Activated CD4-positive, alpha-beta T cell treated with anti-CD3 and anti-CD28 coated beads, Interleukin-10, Interleukin-2, amounts not matched to agents 100 ng/mL and 50 ng/mL, durations not matched to agents 16 hours and 8 hours (primary cell): ENCODE data around the gene IGSF21.

ENCODE experiments used
- DNase-seq: peaks from one replicate; pipeline ENCODE4 v3.0.0-alpha.2; 2020

Gene IGSF21

DNA sequence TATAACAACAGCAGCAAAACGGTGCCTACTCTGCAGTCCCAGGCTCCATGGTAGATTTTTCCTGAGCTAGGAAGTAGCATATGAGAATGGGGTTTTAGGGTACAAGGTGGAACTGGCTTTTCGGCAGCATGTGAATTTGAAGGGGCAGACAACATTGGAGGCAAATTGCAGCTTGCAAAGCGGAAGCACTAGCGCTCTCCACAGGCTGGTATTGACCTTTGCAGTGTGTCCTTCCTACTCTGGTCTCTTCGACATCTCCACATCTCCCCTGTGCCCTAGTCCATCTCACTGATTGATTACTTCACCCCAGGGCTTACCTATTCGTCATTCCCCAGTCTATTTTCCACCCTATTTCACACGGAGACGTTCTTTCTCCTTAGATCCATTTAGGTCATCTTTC, 13.0 kb downstream of the IGSF21 start:
- no peak for DNase-seq

DNA sequence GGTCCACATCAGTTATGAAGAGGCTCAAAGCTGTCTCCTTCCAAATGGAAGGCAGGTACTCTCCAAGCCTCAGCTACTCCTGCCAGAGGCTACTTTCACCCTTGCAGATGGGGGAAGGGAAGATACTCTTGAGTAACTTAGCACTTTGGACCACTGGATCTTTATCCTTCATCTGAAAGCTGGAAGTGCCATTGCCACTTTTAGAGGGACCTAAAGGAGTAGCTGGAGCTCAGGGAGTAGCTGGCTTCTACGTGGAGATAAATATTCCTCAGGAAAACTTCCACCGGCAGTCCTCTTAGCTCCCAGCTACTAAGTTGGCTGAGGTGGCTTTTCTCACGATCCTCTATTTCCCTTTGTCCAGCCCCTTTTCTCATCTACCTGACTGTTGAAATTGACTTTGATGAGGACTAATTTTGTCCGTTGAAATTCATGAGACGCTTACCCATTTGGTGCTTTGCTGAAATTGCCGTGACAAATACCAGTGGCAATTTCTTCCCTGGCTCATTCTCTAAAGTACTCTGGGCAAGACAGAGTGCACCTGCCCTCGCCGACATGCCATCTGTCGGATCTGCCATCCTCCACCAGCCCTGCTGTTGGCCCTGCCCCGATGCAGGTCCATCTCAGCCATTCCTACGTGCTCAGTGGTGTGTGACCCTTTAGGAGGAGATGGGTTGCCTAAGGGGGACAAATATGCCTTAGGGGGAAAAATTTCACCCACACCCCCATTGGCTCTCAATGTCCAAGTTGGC, 13.6 kb downstream of the IGSF21 start:
- DNase-seq = no peak

- no peak for DNase-seq
These were observed 15.9 kb downstream of the IGSF21 start for GRCh38 chr1:18123467-18123992.

DNA sequence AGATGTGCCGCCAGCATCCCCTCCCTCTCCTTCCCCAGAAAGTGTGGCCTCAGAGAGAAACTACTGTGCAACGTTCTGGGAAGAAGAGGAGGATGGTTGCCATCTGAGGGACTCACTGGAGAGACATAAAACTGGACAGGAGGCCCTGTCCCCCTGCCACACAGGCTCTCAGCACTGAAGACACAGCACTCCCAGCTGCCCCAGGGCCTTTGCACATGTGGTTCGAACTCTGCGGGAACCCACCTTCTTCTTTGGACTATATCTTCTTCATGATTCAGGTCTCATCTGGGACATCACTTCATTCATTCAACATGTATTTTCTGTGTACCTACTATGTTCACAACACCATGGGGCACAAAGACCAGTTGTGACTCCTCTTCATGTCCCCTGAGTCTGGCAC, 17.4 kb downstream of the IGSF21 start:
- DNase-seq = no peak

DNA sequence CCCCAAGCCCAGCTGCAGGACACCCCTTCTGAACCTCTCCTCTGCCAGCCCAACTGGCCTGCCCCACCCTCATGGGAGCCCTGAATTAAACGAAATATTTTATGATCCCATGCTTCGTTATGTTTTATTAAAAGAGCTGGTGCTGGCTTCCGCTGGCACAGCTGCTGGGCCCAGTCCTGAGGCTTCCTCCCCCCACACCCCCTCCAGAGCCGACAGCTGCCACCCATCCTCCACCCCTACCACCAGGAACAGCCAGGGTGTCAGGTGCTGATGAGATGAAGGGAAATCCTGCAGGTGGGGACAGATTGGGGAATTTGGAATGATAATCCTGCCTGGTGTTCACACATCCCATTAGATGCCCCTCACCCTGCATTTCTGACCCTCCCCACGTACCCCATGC, 19.0 kb downstream of the IGSF21 start:
- DNase-seq = no peak

- DNase-seq = no peak
These were observed 20.7 kb downstream of the IGSF21 start for GRCh38 chr1:18128298-18128697.

- no peak for DNase-seq
These were observed 22.8 kb downstream of the IGSF21 start for GRCh38 chr1:18130356-18130755.

DNA sequence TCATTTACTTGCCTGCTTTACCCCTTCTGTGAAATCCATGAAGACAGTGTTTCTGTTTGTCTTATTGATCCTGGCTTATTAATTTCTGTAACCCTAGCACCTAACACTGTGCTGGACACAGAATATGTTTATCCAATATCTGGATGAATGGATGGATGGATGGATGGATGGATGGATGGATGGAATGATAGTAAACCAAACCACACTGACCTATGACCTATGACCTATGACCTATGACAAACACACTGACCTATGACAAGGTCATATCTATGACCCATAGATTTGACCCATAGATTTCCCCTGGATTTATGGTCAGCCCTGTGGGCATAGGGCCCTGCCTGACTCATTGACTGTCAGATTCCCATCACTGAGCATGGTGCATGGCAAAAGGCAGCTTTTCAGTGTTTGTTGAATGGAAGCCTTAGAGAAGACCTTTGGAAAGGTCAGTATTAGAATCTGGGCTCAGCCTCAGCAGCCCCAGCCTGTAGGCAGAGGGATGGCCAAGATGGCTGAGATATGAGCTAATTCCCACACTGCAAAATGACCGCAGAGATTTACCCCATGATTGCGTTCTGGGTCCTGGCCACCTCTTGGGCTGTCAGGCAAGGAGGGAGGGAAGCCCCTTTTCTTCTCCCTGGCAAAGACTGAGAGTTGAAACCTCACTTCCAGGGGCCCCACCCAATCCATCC, 24.6 kb downstream of the IGSF21 start:
- no peak for DNase-seq

- no peak for DNase-seq
These were observed 25.3 kb downstream of the IGSF21 start for GRCh38 chr1:18132711-18133541.

DNA sequence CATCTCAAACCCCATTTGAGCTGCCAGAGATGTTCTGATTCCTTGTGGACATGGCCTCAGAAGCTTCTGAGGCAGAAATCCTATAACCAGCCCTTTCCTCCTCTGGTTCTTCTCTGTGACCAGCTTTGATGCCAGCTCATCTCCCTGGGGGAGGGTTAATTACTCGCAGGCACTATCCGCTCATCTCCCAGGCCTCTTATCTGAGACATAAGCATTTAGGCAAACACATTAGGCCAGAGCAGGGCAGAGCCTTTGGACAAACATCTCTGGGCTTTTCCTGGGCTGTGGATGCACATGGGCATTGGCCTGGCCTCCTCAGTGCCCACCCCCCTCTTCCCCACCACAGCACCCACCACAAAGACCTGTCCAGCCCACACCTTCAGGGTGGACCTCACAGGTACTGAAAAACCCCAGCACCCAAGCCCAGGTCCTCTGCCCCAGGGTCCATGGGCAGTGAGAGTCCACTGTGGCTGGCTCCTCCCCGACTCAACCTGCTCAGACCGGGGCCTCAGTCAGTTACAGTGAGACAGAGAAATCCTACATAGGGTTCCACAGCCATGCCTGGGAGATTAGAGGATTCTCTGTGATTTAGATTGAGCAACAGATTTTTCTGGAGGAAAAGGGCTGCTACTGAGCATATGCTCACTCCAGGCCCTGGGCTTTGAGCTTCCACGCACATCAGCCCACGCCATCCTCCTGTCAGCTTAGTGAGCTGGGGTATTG, 26.9 kb downstream of the IGSF21 start:
- no peak for DNase-seq

DNA sequence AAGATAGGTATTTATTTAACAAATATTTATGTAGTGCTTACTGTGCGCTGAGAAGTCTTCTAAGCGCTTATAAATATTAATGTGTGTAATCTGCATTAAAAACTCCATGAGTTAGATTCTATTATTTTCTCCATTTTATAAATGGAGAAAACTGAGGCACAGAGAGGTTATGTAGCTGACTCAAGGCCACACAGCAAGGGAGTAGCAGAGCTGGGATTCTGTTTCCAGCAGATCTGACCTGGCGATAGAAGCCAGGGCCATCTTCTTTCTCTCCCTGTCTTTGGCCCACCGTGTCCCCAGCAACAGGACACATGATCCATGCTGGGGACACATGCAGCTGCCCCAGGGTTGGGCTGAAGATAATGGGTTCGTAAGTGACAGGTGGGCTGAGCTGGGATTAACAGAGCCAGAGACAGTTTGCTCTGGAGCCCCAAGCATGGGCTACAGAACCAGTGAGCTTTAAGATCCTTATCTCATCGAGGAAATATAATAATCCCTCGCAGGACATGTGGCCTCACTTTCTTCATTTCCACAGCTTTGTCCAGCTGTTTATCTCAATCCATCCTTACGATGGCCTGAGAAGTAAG, 30.3 kb downstream of the IGSF21 start:
- no peak for DNase-seq

DNA sequence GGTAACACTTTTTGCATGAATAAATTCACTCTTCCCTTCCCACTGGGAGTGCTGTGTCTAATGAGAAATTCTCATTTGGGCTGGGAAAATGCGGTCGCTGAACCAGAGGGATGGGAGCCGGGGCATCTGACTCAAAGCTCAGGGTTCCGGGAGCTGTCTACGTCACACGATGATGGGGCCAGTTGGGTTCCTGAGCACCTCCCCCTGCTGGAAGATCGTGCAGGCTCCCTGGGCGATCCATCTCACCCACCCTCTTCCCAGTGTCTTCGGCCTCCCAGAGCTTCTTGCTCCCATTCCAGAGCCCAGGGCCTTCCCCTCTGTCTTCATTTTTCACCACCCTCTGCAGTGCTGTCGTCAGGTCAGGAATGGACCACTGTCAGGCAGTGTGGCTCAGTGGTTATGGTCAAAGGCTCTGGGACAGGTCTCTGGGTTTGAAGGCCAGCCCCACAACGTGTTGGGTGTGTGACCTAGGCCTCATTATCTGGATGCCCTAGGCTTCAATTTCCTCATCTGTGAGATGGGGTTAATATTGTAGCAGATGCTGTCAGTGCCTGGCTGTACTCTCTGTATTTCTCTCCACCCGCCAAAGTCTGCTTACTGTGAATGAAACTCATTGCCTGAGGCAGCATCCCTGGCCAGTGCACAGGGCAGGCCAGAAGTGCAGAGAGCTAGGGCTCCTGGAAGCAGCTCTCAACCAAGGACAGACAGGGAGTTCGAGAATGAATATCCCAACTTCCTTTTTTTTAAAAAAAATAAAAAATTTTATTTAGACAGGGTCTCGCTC, 31.8 kb downstream of the IGSF21 start:
- DNase-seq = no peak

DNA sequence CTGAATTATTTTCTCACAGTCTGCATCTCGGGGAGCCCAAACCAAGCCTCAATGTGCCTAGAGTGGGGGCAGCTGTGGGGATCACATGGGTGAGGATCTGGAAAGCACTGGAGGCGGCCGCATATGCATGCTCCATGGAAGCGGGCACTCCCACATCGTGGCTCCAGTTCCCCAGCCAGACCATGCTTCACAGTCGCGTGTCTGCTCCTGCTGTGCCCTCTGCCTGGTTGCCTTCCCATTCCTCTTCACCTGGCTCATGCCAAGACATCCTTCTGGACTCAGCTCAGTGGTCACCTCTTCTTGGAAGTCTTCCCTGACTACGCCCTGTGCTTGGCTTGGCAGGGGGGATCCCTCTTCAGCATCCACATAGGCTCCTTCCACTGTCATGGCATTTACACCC, 32.8 kb downstream of the IGSF21 start:
- DNase-seq = no peak

DNA sequence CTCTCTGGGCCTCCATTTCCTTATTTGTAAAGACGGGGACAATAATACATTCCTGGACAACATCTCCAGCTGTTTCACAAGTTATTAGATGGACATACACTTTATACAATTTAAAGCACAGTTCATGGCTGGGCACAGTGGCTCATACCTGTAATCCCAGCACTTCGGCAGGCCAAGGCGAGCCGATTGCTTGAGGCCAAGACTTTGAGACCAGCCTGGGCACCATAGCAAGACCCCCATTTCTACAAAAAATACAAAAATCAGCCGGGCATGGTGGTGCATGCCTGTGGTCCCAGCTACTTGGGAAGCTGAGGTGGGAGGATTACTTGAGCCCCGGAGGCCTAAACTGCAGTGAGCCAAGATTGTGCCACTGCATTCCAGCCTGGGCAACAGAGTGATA, 34.1 kb downstream of the IGSF21 start:
- no peak for DNase-seq

- no peak for DNase-seq
These were observed 34.9 kb downstream of the IGSF21 start for GRCh38 chr1:18142471-18142870.

GRCh38 chr1:18142969-18143368, 35.4 kb downstream of the IGSF21 start:
- DNase-seq = no peak

- DNase-seq = no peak
These were observed 36.5 kb downstream of the IGSF21 start for GRCh38 chr1:18144062-18144461.

DNA sequence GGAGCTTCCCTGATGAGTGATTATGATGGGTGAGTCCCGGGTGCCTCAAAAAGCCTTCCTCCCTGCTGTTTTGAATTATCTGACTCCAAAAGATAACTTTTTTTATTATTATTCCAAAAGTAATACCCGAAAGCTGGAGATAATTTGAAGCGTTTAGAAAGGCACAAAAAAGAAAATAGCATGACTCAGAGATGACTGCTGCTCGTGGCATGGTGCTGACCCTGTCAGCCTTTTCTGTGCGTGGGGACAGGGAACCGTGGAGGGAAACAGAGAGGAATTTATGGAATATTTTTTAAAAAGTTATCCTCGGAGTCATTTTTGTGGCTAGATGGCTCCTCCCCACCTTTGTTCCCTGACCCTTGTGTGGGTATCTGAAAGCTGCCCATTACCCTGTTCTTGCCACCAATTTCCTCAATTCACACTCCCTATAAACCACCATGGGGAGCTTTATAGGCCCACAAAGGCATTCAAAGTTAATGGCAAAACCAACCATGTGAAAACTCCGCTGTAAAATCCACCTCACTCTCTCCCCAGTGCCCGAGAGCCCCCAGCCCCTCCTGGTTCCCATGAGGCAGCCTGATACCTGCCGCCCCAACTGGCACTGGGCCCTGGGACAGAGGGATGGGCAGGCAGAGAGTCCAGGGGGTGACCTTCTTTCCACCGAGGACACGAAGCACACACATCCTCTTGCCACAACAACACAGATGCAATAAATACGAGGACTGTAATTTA, 37.5 kb downstream of the IGSF21 start:
- DNase-seq = no peak

GRCh38 chr1:18145851-18146618, 38.4 kb downstream of the IGSF21 start:
- no peak for DNase-seq

GRCh38 chr1:18146886-18147285, 39.3 kb downstream of the IGSF21 start:
- no peak for DNase-seq
